ENCODE data around the gene OR7D2.

DNA sequence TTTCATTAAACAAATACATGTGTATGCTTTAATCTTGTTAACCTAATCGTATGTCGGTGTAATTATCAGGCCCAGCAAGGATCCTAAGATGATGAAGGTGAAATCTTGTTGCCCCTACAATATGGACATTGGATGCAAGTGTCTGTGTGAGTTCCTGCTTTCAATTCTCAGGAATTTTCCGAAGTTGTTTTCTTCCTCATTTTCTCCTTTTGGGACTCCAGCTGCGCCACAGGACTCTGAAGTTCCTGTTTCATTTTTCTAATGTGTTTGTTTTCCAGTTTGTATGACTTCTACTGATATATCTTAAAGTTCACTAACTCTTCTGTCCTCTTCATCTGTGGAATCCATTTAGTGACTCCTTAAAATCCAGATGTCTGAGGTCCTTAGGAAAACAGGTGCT is 11.9 kb upstream of the OR7D2 start:
- TF ChIP-seq, protein P1, sequence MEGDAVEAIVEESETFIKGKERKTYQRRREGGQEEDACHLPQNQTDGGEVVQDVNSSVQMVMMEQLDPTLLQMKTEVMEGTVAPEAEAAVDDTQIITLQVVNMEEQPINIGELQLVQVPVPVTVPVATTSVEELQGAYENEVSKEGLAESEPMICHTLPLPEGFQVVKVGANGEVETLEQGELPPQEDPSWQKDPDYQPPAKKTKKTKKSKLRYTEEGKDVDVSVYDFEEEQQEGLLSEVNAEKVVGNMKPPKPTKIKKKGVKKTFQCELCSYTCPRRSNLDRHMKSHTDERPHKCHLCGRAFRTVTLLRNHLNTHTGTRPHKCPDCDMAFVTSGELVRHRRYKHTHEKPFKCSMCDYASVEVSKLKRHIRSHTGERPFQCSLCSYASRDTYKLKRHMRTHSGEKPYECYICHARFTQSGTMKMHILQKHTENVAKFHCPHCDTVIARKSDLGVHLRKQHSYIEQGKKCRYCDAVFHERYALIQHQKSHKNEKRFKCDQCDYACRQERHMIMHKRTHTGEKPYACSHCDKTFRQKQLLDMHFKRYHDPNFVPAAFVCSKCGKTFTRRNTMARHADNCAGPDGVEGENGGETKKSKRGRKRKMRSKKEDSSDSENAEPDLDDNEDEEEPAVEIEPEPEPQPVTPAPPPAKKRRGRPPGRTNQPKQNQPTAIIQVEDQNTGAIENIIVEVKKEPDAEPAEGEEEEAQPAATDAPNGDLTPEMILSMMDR (conservative IDR thresholded peaks at IDR 0.05 in 1 of 2, IDR thresholded peaks at IDR 0.05 in 1 of 2; ENCODE audit: extremely low read depth in 1 of 2, insufficient read depth in 1 of 2, low read depth in 1 of 2, low read length in 2 of 2) = no peak
- TF ChIP-seq EZH2 (IDR thresholded peaks at IDR 0.05; ENCODE audit: borderline replicate concordance, low read length) = no peak
